MM.1S (cell line): ENCODE data around the gene PANK2.

Experiments used
- DNase-seq: peaks from one replicate; pipeline ENCODE4 v3.0.0-alpha.2; 2015
- H2AFZ ChIP-seq: fragments of 300-600 bp; sonication (generic); 2 replicates; pipeline ENCODE4 v1.6.0; 2016; ENCODE audit warnings: antibody characterized with exemption, low read length
- H3F3A ChIP-seq: fragments of 300-600 bp; sonication (generic); 2 replicates; pipeline ENCODE4 v1.6.1; 2016; ENCODE audit warnings: mild to moderate bottlenecking, antibody characterized with exemption, low read length, moderate library complexity, mixed read lengths; ENCODE audit not compliant: insufficient read depth
- H3K27ac ChIP-seq: fragments of 300-600 bp; sonication (generic); 2 replicates; pipeline ENCODE4 v1.5.1; 2016; ENCODE audit warnings: mild to moderate bottlenecking, low read length
- H3K27me3 ChIP-seq: fragments of 300-600 bp; sonication (generic); replicated peaks from 2 replicates; pipeline ENCODE4 v1.6.0; 2016; ENCODE audit warnings: low read length; ENCODE audit not compliant: insufficient read depth
- H3K36me3 ChIP-seq: fragments of 300-600 bp; sonication (generic); replicated peaks from 2 replicates; pipeline ENCODE4 v1.6.1; 2016; ENCODE audit warnings: mild to moderate bottlenecking, low read length, mixed read lengths; ENCODE audit not compliant: insufficient read depth
- H3K4me1 ChIP-seq: fragments of 300-600 bp; sonication (generic); 2 replicates; pipeline ENCODE4 v1.6.1; 2016; ENCODE audit warnings: low read length, mixed read lengths
- H3K4me2 ChIP-seq: fragments of 300-600 bp; sonication (generic); 2 replicates; pipeline ENCODE4 v1.6.0; 2016; ENCODE audit warnings: low read depth, low read length
- H3K4me3 ChIP-seq: fragments of 300-600 bp; sonication (generic); 2 replicates; pipeline ENCODE4 v1.5.1; 2016; ENCODE audit warnings: low read length, mixed read lengths
- H3K79me2 ChIP-seq: fragments of 300-600 bp; sonication (generic); 2 replicates; pipeline ENCODE4 v1.6.1; 2016; ENCODE audit warnings: mixed run types, low read length, mixed read lengths
- H3K9ac ChIP-seq: fragments of 300-600 bp; sonication (generic); 2 replicates; pipeline ENCODE4 v1.6.1; 2016; ENCODE audit warnings: low read length, mixed read lengths
- H3K9me2 ChIP-seq: fragments of 300-600 bp; sonication (generic); replicated peaks from 2 replicates; pipeline ENCODE4 v1.6.1; 2016; ENCODE audit warnings: mild to moderate bottlenecking, low read length, mixed read lengths; ENCODE audit not compliant: insufficient read depth
- H3K9me3 ChIP-seq: fragments of 300-600 bp; sonication (generic); replicated peaks from 2 replicates; pipeline ENCODE4 v1.6.1; 2016; ENCODE audit warnings: mild to moderate bottlenecking, low read length, mixed read lengths; ENCODE audit not compliant: insufficient read depth
- H4K20me1 ChIP-seq: fragments of 300-600 bp; sonication (generic); 2 replicates; pipeline ENCODE4 v1.6.1; 2016; ENCODE audit warnings: mild to moderate bottlenecking, low read length, moderate library complexity, mixed read lengths; ENCODE audit not compliant: insufficient read depth
- CTCF ChIP-seq: fragments of 300-600 bp; sonication (generic); IDR thresholded peaks from 2 replicates; pipeline ENCODE4 v1.5.1; 2016; ENCODE audit warnings: antibody characterized with exemption, low read length, mixed read lengths
- EZH2 ChIP-seq: fragments of 300-600 bp; sonication (generic); optimal IDR thresholded peaks from 2 replicates; pipeline ENCODE3; 2017; ENCODE audit warnings: low read depth, mild to moderate bottlenecking, antibody characterized with exemption, low read length, mixed read lengths
- EZH2phosphoT487 ChIP-seq: fragments of 300-600 bp; sonication (generic); IDR thresholded peaks from 2 replicates; pipeline ENCODE4 v1.6.1; 2018; ENCODE audit warnings: antibody characterized with exemption, low read length

Gene PANK2

GRCh38 chr20:3865152-3865886 lies 23.9 kb upstream of the PANK2 start:
- Histone ChIP-seq H2AFZ (no peak overlapping the region), H3K79me2 (no peaks in the 10 kb centered on the region), H3F3A (no peaks in the 10 kb centered on the region), H3K27ac (no peak overlapping the region), H3K36me3 (peaks cover 10% of the 10 kb centered on the region; the same call in 1 of the 2 replicates), H3K4me2 (no peak overlapping the region), H3K9ac (no peak overlapping the region), H3K4me1 (no peaks in the 10 kb centered on the region), H4K20me1 (no peaks in the 10 kb centered on the region), H3K27me3 (no peaks in the 10 kb centered on the region), H3K9me3 (no peaks in the 10 kb centered on the region), H3K9me2 (no peaks in the 10 kb centered on the region), H3K4me3 (no peak overlapping the region)
- DNase-seq = no peak
- TF ChIP-seq EZH2 (no peak), EZH2phosphoT487 (no peak), CTCF (no peak)

GRCh38 chr20:3865887-3866407 lies 23.2 kb upstream of the PANK2 start:
- Histone ChIP-seq H3K9me3 (no peaks in the 10 kb centered on the region), H3K4me2 (no peak overlapping the region), H3K9ac (no peak overlapping the region), H2AFZ (no peak overlapping the region), H3K9me2 (no peaks in the 10 kb centered on the region), H3K79me2 (no peaks in the 10 kb centered on the region), H3K36me3 (peaks cover 10% of the 10 kb centered on the region; the same call in 1 of the 2 replicates), H3K4me3 (no peak overlapping the region), H4K20me1 (no peaks in the 10 kb centered on the region), H3K27ac (no peak overlapping the region), H3F3A (no peaks in the 10 kb centered on the region), H3K27me3 (no peaks in the 10 kb centered on the region), H3K4me1 (no peaks in the 10 kb centered on the region)
- DNase-seq = no peak
- TF ChIP-seq EZH2phosphoT487 (no peak), EZH2 (no peak), CTCF (no peak)

GRCh38 chr20:3866464-3866863 lies 22.7 kb upstream of the PANK2 start:
- no peak overlapping the region for H3K4me3 ChIP-seq
- H3K4me2 ChIP-seq = no peak overlapping the region
- H4K20me1 ChIP-seq = no peaks in the 10 kb centered on the region
- H3K9ac ChIP-seq = no peak overlapping the region
- H3K9me3 ChIP-seq = no peaks in the 10 kb centered on the region
- H3K27me3 ChIP-seq = no peaks in the 10 kb centered on the region
- H3K79me2 ChIP-seq = no peaks in the 10 kb centered on the region
- no peak overlapping the region for H3K27ac ChIP-seq
- no peak for TF ChIP-seq EZH2phosphoT487
- TF ChIP-seq CTCF = no peak
- no peak for TF ChIP-seq EZH2
- H3F3A ChIP-seq = no peaks in the 10 kb centered on the region
- no peak for DNase-seq
- no peak overlapping the region for H2AFZ ChIP-seq
- no peaks in the 10 kb centered on the region for H3K4me1 ChIP-seq
- H3K9me2 ChIP-seq = no peaks in the 10 kb centered on the region
- peaks cover 6% of the 10 kb centered on the region; the same call in 1 of the 2 replicates for H3K36me3 ChIP-seq
